Measurements from ENCODE around the gene HSD17B11.
A peak's percentile ranks its signal among the peaks of the same experiment; 100 is the strongest.

The HSD17B11 gene

GRCh38 chr4:87422104-87423052, 31.4 kb upstream of the HSD17B11 start, which contains the start of gene NUDT9 (continued):
- TF ChIP-seq ZNF132 (tag by site-specific recombination; IDR thresholded peaks at IDR 0.05; ENCODE audit: borderline replicate concordance), result no peak
- TF ChIP-seq ZNF394 (tag by site-specific recombination; IDR thresholded peaks at IDR 0.05; ENCODE audit: borderline replicate concordance), result peak; percentile 10; the same call in 1 of the 2 replicates
- TF ChIP-seq ZBTB11 (tag by site-specific recombination; conservative IDR thresholded peaks at IDR 0.05; ENCODE audit: low read depth), result no peak
- TF ChIP-seq ZNF558 (tag by site-specific recombination; IDR thresholded peaks at IDR 0.05), result no peak
- no peak for TF ChIP-seq ZSCAN5A (tag by site-specific recombination; IDR thresholded peaks at IDR 0.05)
- TF ChIP-seq ZNF37A (tag by site-specific recombination; IDR thresholded peaks at IDR 0.05), result no peak
- TF ChIP-seq ZNF302 (tag by site-specific recombination; IDR thresholded peaks at IDR 0.05; ENCODE audit: low read depth), result no peak
- peak; percentile 45; the same call in 1 of the 2 replicates for TF ChIP-seq ZFHX2 (tag by site-specific recombination; conservative IDR thresholded peaks at IDR 0.05)
- no peak for TF ChIP-seq ZNF280D (tag by site-specific recombination; IDR thresholded peaks at IDR 0.05)
- no peak for TF ChIP-seq ZBTB10 (tag by site-specific recombination; IDR thresholded peaks at IDR 0.05)
- no peak for TF ChIP-seq ZNF404 (tag by site-specific recombination; IDR thresholded peaks at IDR 0.05)
- no peak for TF ChIP-seq ZNF239 (tag by site-specific recombination; IDR thresholded peaks at IDR 0.05)
- no peak for TF ChIP-seq ZNF202 (tag by site-specific recombination; IDR thresholded peaks at IDR 0.05; ENCODE audit: borderline replicate concordance)
- TF ChIP-seq FEZF1 (tag by site-specific recombination; IDR thresholded peaks at IDR 0.05), result no peak
- peak; percentile 44; the same call in 1 of the 2 replicates for TF ChIP-seq ZNF596 (tag by site-specific recombination; IDR thresholded peaks at IDR 0.05)
- TF ChIP-seq ZNF560 (tag by site-specific recombination; IDR thresholded peaks at IDR 0.05; ENCODE audit: borderline replicate concordance), result no peak
- TF ChIP-seq PRDM6 (tag by site-specific recombination; IDR thresholded peaks at IDR 0.05), result peak; percentile 48; the same call in 1 of the 2 replicates
- TF ChIP-seq ELK4 (IDR thresholded peaks at IDR 0.05; ENCODE audit: borderline replicate concordance, low read depth, low read length), result no peak
- TF ChIP-seq ZNF791 (tag by site-specific recombination; IDR thresholded peaks at IDR 0.05), result no peak
- TF ChIP-seq ZSCAN30 (tag by site-specific recombination; IDR thresholded peaks at IDR 0.05), result peak; percentile 31; the same call in 1 of the 2 replicates
- TF ChIP-seq HOXD13 (CRISPR knock-in tag; IDR thresholded peaks at IDR 0.05; ENCODE audit: borderline replicate concordance), result peak; percentile 86
- no peak for TF ChIP-seq ZFP37 (tag by site-specific recombination; IDR thresholded peaks at IDR 0.05)
- peak; percentile 78 for TF ChIP-seq ZNF76 (tag by site-specific recombination; IDR thresholded peaks at IDR 0.05; ENCODE audit: borderline replicate concordance, low read depth)
- no peak for TF ChIP-seq ZNF473 (tag by site-specific recombination; IDR thresholded peaks at IDR 0.05)
- peak; percentile 55; the same call in 1 of the 2 replicates for TF ChIP-seq HOXC10 (CRISPR knock-in tag; IDR thresholded peaks at IDR 0.05)

Measured in HEK293 (cell line).